GM19238 (cell line): ENCODE results near the gene ADM.

Experiments
- DNase-seq: peaks from one replicate; pipeline ENCODE4 v3.0.0; 2011; ENCODE audit warnings: low spot score; ENCODE audit not compliant: insufficient read length

The ADM gene

GRCh38 chr11:10309163-10310093 lies 4.6 kb downstream of the ADM start:
- DNase-seq: no peak

- no peak for DNase-seq
Measured at GRCh38 chr11:10310301-10310841, 5.5 kb downstream of the ADM start.

DNA sequence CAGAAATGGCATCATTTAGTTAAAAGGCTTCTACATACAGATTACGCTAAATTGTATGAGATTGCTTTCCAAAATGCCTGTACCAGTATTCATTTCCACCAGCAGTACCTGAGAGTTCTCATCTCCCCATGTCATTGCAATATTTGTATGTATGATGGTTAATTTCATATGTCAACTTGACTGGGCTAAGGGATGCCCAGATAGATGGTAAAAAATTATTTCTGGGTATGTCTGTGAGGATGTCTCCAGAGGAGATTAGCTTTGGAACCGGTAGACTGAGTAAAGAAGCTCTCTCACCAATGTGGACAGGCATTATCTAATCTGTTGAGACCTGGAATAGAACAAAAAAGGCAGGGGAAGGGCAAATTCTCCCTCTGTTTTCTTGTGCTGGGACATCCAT lies 6.9 kb downstream of the ADM start:
- DNase-seq: no peak

GRCh38 chr11:10314199-10315072 lies 9.6 kb downstream of the ADM start:
- no peak for DNase-seq

GRCh38 chr11:10315083-10315482 lies 10.2 kb downstream of the ADM start:
- no peak for DNase-seq

- DNase-seq: no peak
Measured at GRCh38 chr11:10317151-10317755, 12.4 kb downstream of the ADM start.

- no peak for DNase-seq
Measured at GRCh38 chr11:10317776-10318526, 13.1 kb downstream of the ADM start.

DNA sequence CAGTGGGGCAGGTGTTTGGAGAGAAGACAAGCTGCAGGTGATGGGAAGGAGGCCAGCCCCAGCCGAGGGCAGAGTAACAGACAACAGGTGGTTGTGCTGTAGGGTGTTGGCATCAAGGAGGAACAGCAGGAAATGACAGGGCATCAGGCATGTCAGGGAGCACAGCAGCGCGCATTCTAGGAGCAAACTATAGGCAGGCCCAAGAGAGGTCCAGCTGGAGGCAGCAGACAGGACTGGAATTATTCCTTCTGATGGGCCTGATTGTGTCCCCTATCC lies 13.6 kb downstream of the ADM start:
- no peak for DNase-seq

- no peak for DNase-seq
Measured at GRCh38 chr11:10319702-10320558, 15.1 kb downstream of the ADM start.

GRCh38 chr11:10320736-10321465 lies 16.0 kb downstream of the ADM start:
- no peak for DNase-seq

- no peak for DNase-seq
Measured at GRCh38 chr11:10322401-10322800, 17.5 kb downstream of the ADM start.

GRCh38 chr11:10322830-10323792 lies 18.2 kb downstream of the ADM start:
- DNase-seq: no peak

DNA sequence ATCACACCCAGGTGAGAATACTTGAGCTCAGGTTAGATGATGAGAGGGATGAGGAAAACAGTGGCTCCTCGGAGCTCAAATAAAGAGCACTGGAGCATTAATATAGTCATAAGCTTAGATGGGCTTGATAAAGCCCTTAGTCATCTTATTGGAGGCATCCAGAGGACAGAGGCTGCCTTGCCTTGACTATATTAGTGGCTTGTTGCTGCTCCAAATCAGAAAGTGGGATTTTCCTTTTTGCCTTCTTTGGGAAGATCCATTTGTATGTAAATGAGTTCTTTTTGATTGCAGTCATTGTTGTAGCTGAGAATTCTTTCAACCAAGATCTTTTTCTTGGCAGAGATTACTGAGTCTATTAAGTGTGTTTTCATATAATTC lies 18.9 kb downstream of the ADM start:
- DNase-seq: no peak

- no peak for DNase-seq
Measured at GRCh38 chr11:10324474-10324873, 19.6 kb downstream of the ADM start.

DNA sequence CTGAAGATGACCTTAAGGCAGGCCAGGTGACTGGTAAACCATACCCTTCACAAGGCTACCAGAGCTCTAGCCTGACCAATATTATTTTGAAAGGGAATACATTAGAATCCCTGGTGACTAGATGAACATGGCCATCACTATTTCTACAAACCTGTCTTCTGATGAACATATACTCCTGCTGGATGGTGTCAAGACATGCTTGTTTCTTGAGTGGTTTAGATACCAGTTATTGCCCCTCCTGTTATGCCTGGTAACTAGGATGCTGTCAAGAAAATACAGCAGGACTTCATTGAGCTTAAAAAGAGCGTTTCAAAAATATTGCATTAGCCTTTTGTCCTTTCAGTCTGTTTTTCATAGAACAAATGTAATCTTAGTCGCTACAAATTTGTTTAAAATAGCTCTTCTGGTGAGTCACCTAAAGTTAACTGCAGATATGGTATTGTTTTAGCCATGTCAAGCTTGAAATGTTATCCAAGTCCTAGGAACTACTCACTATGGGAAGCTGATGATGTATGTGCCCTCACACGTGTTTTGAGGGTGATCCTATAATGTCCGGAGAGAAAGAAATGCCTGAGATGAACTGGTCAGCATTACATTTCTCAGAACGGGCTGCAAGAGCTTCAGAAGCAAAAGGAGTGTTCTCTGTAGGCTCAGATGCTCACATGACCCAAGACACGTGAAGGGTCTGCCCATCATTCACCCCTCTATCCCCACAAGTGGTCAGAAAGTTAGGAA lies 20.6 kb downstream of the ADM start:
- DNase-seq: no peak

DNA sequence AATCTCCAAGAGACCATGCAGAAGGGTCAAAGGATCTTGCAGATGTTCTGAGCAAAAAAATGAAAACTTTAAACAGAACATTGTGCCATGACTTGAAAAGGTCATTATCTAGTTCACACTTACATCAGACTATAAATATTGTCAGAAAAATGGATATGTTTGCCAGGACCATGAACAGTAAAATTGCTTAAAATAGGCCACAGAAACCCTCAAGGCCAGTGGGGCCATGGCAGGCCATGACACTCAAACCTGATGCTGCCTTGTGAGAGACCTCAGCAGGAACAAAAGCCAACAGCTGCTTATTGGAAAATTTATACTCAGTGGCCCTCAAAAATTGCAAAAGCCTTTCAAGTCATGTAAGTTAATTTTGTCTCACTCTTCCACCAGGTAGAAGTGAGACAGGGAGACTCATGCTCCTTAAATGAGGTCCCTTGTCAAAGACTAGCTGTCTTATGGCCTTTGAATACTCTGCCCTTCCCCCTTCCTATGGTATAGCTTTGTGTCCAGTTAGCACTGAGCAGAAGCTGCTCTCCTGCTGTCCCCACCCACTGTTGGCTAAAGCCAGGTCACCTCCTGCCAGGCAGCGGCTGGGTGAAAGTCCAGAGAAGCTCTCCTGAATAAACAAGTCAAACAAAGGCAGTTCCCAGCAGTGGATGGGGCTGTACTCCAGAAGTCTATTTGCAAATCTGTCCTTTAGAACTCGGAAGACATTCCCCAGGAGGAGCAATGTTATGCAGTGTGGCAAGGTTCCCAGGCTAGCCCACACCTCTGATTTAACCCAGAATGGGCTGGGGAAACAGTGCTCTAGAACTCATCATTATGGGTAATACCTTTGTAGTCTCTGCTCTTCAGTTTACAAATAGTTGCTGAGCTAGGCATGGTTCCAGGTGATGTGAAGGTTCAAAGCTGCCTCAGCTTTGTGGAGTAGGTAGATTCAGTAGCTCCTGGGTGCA lies 21.4 kb downstream of the ADM start:
- DNase-seq: no peak

- no peak for DNase-seq
Measured at GRCh38 chr11:10327254-10327653, 22.4 kb downstream of the ADM start.
